NCI-H187 treated with DMSO at 0.1 percent for 48 hours (cell line): ENCODE measurements around the gene BEND5.

Experiments used
- DNase-seq: peaks from one replicate; lab custom pipeline; 2025; lab: John Stamatoyannopoulos, UW

The BEND5 gene

GRCh38 chr1:48718705-48719104, 58.0 kb downstream of the BEND5 start:
- DNase-seq, result no peak

GRCh38 chr1:48718116-48718630, 58.5 kb downstream of the BEND5 start:
- DNase-seq, result no peak

DNA sequence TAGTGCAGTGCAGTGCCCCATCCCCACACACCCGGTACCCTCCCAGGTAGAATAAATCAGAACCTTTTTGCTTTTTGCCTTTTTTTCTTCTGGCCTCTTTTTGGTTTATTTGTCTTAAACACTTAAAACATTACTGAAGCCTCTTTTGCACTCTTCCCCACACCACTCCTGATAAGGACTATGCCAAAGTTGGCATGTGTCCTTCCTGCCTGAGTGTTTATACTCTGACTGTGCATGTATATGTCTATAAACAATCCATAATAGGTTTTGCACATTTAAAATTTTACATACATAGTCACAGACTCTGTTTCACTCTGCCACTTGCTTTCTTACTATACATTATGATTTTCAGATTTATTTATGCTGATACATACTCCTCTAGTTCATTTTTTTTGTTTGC, 59.6 kb downstream of the BEND5 start:
- DNase-seq, result no peak

- DNase-seq, result no peak
Observed at GRCh38 chr1:48715921-48716320, 60.8 kb downstream of the BEND5 start.

DNA sequence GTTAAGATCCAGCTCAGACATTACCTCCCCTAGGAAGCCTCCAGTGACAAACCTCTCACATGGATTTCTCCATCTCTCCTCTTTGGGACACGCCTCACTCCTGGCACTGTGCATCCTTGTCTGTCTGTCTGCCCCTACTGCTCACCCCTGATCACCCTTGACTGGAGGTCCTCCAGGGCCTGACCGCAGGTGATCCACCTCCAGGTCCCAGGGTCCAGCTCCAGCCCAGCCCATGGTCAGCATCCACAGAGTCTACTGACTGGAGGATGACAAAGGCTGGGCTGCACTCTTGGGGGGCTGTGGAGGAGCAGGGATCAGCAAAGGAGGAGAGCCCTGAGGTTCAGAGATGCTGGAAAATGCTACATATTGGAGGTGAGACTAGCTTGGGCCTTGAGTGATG, 65.8 kb downstream of the BEND5 start:
- no peak for DNase-seq

- no peak for DNase-seq
Observed at GRCh38 chr1:48710318-48710717, 66.4 kb downstream of the BEND5 start.

- no peak for DNase-seq
Observed at GRCh38 chr1:48704736-48705135, 72.0 kb downstream of the BEND5 start.

- DNase-seq, result no peak
Observed at GRCh38 chr1:48701445-48701844, 75.2 kb downstream of the BEND5 start.

DNA sequence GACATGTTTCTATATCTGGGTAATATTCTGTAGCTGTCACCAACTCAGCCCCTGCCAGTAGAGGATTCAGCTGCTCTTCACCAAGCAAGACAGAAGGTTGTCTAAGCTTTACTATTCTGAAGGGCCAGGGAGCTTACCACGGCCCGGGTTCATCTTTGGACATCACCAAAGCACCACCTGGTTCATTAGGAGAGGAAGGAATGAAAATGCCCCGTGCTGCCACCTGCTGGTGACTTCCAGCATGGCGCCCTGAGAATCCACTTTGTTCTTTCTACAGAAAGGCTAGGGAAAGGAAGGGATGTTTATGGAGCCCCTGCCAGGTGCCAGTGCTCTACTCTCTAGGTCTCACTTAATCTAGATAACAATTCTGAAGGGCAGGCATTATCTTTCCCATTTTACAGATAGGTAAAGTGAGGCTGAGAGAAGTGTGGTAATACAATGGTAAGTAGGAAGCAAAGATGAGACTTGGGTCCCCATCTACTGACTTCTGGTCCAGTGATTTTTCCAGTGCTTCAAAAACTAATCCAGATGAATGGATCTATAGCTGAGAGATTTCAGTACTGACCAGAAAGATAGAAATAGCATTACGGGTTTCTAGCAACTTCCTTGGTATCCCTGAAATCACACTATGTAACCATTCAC, 79.5 kb downstream of the BEND5 start:
- no peak for DNase-seq

GRCh38 chr1:48695161-48695560, 81.5 kb downstream of the BEND5 start:
- no peak for DNase-seq

DNA sequence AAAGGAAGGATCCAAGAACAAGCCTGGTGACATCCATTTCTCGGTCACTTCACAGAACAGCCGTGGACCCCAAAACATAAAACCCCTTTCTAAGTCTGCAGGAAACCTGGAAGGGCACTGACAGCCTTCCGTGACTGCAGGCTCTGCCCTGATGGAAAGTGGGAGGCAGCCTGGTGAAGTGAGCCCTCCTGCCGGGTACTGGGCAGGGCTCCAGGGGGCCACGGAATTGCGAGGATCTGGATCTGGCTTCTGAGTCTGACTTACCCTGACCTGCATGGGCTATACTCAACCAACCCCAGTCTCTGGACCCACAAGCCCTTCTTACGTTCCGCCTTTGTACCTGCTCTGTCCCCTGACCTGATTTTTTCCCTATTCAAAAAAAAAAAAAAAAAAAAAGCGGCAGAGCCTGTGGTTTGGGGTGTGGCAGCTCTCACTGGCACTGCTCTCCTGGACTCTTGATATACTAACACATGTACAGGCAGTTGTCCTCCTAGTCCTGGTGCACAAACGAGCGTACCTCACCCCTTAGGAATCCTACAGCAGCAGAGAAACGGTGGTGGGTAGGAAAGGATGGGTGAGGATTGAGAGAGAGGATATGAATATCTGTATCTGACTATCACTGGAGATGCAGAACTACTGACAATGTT, 82.9 kb downstream of the BEND5 start:
- no peak for DNase-seq

GRCh38 chr1:48693180-48693579, 83.5 kb downstream of the BEND5 start:
- no peak for DNase-seq

DNA sequence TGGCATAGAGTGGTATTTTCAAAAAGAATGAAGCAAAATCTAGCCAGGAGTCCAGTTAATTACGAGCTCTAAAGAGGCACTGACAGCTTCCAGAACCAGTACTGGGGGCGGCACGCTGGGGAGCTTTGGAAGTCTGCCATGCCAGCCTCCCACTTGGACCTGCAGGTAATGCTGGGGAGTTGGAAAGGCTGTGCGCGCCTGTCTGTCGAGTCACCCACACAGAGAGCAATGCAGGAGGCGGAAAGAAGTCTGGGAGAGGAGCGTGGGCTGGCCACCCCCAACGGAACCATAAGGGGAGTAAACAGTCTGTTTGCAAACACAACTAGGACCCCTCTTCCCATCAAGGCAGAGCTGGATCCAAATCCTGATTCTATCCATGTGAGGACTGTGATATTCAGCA, 84.5 kb downstream of the BEND5 start:
- no peak for DNase-seq

DNA sequence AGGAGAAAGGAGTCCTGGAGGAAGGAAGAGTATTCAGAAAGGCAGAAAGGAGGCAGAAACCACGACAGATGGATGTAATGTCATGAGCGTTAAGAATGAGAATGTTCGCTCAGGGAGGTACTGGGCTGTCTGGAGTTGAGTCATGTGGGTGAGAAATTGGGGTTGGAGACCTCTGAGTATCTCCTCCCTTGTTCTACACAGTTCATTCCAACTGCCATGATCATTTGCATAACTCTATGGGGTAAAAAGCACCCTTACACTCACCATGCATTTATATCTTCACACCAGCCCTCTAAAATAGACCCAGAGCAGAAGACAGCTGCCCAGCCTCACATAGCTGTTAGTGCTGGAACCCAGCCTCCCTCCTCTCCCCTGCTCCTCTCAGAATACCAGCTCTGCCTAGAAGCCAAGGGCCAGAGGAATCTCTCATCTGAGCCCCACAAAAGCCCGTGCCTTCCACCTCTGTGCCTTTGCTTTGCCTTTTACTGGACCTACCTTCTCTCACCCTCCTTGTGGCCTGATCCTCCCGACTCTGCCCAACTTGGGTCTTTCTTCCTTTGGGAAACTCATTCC, 85.2 kb downstream of the BEND5 start:
- DNase-seq, result no peak

GRCh38 chr1:48688102-48688760, 88.5 kb downstream of the BEND5 start:
- DNase-seq, result no peak

- no peak for DNase-seq
Observed at GRCh38 chr1:48687282-48688045, 89.2 kb downstream of the BEND5 start.

DNA sequence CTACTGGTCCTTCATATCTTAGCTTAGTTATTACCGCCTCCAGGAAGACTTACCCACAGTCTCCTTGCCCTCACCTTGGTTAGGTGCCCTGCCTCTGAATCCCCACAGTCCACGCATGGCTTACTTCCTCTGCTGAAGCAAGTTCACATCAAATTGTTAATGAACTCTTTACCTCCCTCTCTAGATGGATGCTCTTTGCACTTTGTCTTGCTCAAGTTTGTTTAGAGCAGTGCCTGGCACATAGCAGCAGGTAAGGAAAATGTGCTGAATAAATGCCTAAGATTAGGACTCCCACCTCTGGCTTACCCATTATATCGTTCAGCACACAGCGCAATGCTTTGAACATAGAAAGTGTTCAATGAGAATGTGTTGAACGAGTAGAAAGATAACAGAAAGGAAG, 90.5 kb downstream of the BEND5 start:
- DNase-seq, result no peak

DNA sequence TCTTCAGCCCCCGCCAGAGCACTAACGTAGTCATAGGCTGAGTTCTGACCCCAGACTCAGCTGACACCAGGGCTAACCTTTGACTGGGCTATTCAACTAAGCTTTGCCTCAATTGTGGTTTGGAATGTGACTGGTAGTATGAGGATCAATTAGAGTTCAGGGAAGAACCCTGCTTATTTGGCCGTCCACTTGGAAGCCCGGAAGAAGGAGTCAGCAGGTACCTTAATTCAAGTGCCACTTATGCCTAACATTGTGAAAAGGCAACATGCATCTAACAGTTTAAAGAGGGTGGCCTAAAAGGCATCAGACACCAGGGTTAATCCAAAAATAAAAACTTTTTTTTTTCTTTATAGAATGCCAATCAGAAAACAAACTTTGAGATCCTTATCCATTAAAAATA, 92.3 kb downstream of the BEND5 start:
- DNase-seq, result no peak

- no peak for DNase-seq
Observed at GRCh38 chr1:48683839-48684238, 92.9 kb downstream of the BEND5 start.

GRCh38 chr1:48681476-48682305, 95.0 kb downstream of the BEND5 start:
- DNase-seq, result no peak

DNA sequence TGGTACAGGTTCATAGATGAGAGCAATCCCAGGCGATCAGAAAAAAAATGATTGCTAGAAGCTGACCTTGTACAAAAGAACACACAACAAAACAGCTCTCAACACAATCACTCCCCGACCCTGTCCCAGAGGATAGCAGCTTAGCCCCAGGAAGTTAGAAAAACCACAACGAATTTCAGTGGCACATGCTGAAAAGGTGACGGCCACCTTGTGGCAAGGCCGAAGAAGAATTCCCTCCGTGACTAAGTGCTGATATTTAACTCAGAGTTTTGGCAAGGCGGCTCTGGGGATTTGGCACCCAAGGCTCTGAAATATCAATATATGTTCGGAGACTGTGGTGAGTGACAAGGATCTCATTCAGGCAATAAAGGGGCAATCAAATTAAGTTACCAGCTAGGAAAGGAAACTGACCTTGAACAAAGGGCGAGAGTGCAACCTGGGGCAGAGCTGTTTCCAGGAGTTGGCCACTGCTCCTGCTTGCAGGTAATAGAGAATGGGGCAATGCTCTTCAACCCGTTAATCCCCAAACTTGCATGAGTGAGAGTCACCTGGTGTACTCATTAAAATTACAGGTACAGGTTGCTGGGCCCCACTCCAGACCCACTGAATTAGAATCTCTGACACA, 96.2 kb downstream of the BEND5 start:
- no peak for DNase-seq
